SK-N-SH (cell line): ENCODE data around the gene CAMK2B.

Source experiments
- GABPA ChIP-seq: IDR thresholded peaks from 2 replicates; pipeline ENCODE4 v1.4.0; 2012; ENCODE audit warnings: low read depth, mild to moderate bottlenecking
- NFIC ChIP-seq: IDR thresholded peaks from 2 replicates; pipeline ENCODE4 v1.4.0; 2012; ENCODE audit warnings: borderline replicate concordance
- POLR2AphosphoS5 ChIP-seq: IDR thresholded peaks from 2 replicates; pipeline ENCODE4 v1.6.1; 2012; ENCODE audit warnings: low read depth, low read length
- SIN3A ChIP-seq: IDR thresholded peaks from 2 replicates; pipeline ENCODE4 v1.6.1; 2012; ENCODE audit warnings: low read depth, mild to moderate bottlenecking, low read length, moderate library complexity, borderline replicate concordance
- SMC3 ChIP-seq: IDR thresholded peaks from 2 replicates; pipeline ENCODE4 v1.6.1; 2012; ENCODE audit warnings: low read depth, low read length, improper control_type of control experiment
- TF ChIP-seq, protein P1 (sequence below): fragments of 200-600 bp; sonication (generic); IDR thresholded peaks from 2 replicates; pipeline ENCODE4 v1.6.1; 2017; ENCODE audit warnings: antibody characterized with exemption, mild to moderate bottlenecking, moderate library complexity
- TF ChIP-seq, protein P2 (sequence below): IDR thresholded peaks from 2 replicates; pipeline ENCODE4 v1.4.0; 2012; ENCODE audit warnings: low read depth, borderline replicate concordance

DNA sequence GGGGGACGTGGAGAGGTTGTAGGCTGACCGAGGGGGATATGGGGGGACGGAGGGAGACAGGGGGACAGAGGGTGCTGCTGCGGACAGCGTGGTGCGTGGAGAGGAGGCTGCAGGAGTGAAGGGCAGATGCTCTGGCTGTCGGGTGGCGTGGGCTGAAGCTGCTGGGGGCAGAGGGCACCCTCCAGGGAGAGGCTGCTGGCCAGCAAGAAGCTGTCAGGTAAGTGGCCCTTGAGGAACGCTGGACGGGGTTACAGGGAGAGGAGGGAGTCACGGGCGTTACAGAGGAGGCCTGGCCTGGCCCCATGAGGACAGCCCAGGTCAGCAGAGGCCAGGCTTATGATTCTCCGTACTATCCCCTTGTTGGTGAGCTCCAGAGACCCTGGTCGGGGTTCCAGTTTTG, 97.5 kb downstream of the CAMK2B start:
- TF ChIP-seq NFIC (no peak), POLR2AphosphoS5 (no peak), SIN3A (no peak), SMC3 (no peak), GABPA (no peak)
- TF ChIP-seq, protein P1, sequence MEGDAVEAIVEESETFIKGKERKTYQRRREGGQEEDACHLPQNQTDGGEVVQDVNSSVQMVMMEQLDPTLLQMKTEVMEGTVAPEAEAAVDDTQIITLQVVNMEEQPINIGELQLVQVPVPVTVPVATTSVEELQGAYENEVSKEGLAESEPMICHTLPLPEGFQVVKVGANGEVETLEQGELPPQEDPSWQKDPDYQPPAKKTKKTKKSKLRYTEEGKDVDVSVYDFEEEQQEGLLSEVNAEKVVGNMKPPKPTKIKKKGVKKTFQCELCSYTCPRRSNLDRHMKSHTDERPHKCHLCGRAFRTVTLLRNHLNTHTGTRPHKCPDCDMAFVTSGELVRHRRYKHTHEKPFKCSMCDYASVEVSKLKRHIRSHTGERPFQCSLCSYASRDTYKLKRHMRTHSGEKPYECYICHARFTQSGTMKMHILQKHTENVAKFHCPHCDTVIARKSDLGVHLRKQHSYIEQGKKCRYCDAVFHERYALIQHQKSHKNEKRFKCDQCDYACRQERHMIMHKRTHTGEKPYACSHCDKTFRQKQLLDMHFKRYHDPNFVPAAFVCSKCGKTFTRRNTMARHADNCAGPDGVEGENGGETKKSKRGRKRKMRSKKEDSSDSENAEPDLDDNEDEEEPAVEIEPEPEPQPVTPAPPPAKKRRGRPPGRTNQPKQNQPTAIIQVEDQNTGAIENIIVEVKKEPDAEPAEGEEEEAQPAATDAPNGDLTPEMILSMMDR: no peak
- TF ChIP-seq, protein P2, sequence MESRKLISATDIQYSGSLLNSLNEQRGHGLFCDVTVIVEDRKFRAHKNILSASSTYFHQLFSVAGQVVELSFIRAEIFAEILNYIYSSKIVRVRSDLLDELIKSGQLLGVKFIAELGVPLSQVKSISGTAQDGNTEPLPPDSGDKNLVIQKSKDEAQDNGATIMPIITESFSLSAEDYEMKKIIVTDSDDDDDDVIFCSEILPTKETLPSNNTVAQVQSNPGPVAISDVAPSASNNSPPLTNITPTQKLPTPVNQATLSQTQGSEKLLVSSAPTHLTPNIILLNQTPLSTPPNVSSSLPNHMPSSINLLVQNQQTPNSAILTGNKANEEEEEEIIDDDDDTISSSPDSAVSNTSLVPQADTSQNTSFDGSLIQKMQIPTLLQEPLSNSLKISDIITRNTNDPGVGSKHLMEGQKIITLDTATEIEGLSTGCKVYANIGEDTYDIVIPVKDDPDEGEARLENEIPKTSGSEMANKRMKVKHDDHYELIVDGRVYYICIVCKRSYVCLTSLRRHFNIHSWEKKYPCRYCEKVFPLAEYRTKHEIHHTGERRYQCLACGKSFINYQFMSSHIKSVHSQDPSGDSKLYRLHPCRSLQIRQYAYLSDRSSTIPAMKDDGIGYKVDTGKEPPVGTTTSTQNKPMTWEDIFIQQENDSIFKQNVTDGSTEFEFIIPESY: no peak
